Measurements from ENCODE around the gene PXMP2.

- TF ChIP-seq, protein P1, sequence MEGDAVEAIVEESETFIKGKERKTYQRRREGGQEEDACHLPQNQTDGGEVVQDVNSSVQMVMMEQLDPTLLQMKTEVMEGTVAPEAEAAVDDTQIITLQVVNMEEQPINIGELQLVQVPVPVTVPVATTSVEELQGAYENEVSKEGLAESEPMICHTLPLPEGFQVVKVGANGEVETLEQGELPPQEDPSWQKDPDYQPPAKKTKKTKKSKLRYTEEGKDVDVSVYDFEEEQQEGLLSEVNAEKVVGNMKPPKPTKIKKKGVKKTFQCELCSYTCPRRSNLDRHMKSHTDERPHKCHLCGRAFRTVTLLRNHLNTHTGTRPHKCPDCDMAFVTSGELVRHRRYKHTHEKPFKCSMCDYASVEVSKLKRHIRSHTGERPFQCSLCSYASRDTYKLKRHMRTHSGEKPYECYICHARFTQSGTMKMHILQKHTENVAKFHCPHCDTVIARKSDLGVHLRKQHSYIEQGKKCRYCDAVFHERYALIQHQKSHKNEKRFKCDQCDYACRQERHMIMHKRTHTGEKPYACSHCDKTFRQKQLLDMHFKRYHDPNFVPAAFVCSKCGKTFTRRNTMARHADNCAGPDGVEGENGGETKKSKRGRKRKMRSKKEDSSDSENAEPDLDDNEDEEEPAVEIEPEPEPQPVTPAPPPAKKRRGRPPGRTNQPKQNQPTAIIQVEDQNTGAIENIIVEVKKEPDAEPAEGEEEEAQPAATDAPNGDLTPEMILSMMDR (IDR thresholded peaks at IDR 0.05), result no peak
- TF ChIP-seq POLR2A (IDR thresholded peaks at IDR 0.05), result no peak
Measured at GRCh38 chr12:132743831-132744230, 56.4 kb downstream of the PXMP2 start.
